GM15510 (cell line): ENCODE results near the gene PLAC1.

Experiments
- POLR2A ChIP-seq: IDR thresholded peaks from 3 replicates; pipeline ENCODE4 v1.6.1; 2011; ENCODE audit warnings: borderline replicate concordance; ENCODE audit not compliant: insufficient read length; ENCODE audit errors: extremely low read depth

The PLAC1 gene

GRCh38 chrX:134554291-134554690, 104.0 kb downstream of the PLAC1 start:
- no peak for TF ChIP-seq POLR2A

GRCh38 chrX:134552351-134552750, 105.9 kb downstream of the PLAC1 start:
- no peak for TF ChIP-seq POLR2A

GRCh38 chrX:134551376-134552048, 106.8 kb downstream of the PLAC1 start:
- TF ChIP-seq POLR2A, result no peak

GRCh38 chrX:134548257-134549201, 109.7 kb downstream of the PLAC1 start:
- no peak for TF ChIP-seq POLR2A

- TF ChIP-seq POLR2A, result no peak
Measured at GRCh38 chrX:134547047-134547679, 111.1 kb downstream of the PLAC1 start.

GRCh38 chrX:134546187-134546586, 112.1 kb downstream of the PLAC1 start:
- no peak for TF ChIP-seq POLR2A

- no peak for TF ChIP-seq POLR2A
Measured at GRCh38 chrX:134545510-134545909, 112.8 kb downstream of the PLAC1 start.

GRCh38 chrX:134544513-134545151, 113.6 kb downstream of the PLAC1 start:
- no peak for TF ChIP-seq POLR2A

- TF ChIP-seq POLR2A, result no peak
Measured at GRCh38 chrX:134544135-134544512, 114.1 kb downstream of the PLAC1 start.

GRCh38 chrX:134543288-134543687, 115.0 kb downstream of the PLAC1 start:
- no peak for TF ChIP-seq POLR2A

- no peak for TF ChIP-seq POLR2A
Measured at GRCh38 chrX:134542485-134542884, 115.8 kb downstream of the PLAC1 start.

GRCh38 chrX:134541906-134542305, 116.4 kb downstream of the PLAC1 start:
- no peak for TF ChIP-seq POLR2A

GRCh38 chrX:134538316-134538715, 120.0 kb downstream of the PLAC1 start:
- no peak for TF ChIP-seq POLR2A

- TF ChIP-seq POLR2A, result no peak
Measured at GRCh38 chrX:134537179-134537955, 120.9 kb downstream of the PLAC1 start.

GRCh38 chrX:134533952-134534351, 124.3 kb downstream of the PLAC1 start:
- no peak for TF ChIP-seq POLR2A

GRCh38 chrX:134533352-134533751, 124.9 kb downstream of the PLAC1 start:
- no peak for TF ChIP-seq POLR2A
